ENCODE results near the gene LRRTM2.
"Not testable (repeated sequence)": the region's sequence is repeated elsewhere in the genome, so short reads cannot be mapped to it uniquely, and the experiment has no call there.

The LRRTM2 gene

DNA sequence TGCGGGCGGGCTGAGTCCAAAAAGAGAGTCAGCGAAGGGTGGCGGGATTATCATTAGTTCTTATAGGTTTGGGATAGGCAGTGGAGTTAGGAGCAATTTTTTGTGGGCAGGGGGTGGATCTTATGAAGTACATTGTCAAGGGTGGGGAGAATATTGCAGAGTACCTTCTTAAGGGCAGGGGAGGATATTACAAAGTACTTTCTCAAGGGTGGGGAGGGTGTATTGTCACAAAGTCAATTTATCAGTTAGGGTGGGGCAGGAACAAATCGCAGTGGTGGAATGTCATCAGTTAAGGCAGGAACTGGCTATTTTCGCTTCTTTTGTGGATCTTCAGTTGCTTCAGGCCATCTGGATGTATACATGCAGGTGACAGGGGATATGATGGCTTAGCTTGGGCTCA, 40.3 kb downstream of the LRRTM2 start:
- not testable (repeated sequence) for DNase-seq

DNA sequence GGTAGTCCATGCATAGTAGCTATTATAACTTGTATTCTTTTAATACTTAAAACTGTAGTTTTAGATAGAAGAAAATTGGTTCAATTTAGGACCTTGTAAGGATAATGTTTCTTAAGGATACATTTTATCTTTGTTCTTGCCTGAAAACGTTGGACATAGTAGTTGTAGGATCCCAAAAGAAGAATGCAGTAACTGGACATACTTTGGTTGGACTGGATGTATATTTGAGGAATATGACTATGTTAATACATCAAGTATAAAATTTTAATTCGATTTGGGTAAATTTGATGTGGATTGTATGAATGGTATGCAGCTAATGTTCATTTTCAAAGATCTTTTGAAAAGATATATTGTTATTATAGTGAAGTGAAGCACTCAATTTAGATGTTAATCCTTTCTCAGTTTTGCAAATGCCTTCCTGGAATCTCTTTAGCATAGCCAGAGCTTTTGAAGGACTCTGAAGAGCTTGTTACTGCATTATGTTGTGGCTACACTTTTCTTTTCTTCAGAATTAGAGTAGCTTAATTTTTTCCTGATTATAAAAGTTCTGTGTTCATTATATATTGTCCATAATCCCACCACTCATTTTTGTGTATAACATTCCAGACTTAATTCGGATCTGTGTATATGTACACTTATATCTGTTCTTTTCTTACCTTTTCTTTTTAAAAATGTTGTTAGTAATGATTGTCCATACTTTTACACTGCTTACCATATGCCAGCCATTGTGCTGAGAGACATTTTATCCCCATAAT, 41.2 kb downstream of the LRRTM2 start:
- no peak for DNase-seq

DNA sequence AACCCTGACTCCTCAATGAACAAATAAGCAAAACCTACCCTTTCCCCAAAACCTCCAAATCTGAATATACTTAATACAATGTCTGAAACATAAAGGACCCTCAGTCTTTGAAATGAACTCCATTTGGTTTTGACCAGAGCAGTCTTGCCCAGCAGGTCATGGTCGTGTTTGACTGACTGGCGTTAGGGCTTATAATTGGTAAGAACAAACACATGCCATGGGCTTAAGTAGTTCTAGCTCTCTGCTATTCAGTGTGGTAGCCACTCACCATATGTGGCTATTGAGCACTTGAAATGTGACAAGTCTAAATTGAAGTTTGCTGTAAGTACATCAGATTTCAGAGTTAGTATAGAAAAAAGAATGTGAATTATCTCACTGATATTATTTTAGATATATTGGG, 42.1 kb downstream of the LRRTM2 start:
- no peak for DNase-seq

DNA sequence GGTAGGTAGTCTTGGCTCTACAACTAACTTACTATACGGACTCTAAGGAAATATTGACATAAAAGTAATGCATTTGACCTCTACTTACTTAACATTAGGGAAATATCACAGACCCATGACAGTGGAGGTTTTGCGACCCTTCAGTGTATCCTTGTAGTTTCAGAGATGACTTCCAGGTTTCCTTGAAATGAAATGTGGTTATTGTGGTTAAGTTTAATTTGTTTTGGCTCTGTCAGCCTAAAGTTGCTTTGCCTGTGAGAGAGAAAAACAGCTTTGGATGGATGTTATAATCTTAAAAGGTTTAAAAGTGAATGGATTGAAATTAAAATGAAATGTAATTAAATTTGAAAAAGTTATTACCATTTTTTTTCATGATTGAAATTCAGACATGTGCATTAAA, 42.9 kb downstream of the LRRTM2 start:
- peak; percentile 32 for DNase-seq

DNA sequence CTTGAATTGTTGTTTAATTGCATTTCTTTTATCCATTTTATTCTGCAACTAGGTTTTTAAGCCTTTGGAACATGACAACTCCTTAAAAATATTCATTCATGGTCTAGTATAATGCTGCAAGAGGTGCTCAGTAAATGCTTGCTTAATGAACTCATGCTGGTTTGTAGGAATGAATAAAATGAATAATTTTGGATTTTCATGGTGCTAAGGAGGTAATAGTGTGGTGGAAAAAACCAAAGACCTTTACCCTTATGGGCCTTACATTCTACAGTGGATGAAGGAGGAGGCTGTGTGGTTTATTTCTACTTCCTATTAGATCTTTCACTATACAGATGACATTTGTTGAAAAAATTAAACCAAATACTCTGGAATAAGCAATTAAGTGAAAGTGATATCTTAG, 43.4 kb downstream of the LRRTM2 start:
- no peak for DNase-seq

DNA sequence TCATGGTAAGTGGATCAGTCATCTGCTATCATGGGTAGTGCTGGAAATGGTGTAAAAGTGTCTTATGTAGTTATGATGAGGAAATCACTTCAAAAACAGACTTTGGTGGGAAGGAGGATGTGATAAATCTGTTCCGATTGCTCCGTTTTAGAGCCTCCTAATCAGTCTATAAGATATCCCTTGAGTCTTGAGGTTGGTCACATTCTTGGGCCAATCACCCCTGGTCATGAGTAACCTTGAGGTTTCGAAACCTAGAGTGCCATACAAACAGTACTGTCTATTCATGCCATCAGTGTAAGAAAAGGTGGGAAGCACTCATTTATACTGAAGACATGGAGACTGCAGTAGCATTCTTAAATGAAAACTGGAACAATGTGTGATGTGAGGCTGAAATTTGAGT, 45.8 kb downstream of the LRRTM2 start:
- DNase-seq, result no peak

DNA sequence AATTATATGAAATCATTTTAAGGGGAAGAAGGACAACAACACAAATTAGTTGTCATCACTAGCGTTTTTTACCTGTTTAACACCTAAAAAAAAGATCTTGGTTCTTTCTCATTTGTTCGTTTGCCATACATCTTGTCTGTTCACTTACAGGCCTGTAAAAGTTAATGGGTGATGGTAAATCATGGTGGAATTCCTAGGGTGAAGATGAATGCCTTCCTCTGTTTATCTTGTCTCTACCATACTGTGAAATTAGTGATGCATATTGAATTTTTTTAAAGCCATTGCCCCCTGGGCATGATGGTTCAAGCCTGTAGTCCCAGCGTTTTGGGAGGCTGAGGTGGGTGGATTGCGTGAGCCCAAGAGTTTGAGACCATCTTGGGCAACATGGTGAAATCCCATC, 46.6 kb downstream of the LRRTM2 start:
- no peak for DNase-seq

DNA sequence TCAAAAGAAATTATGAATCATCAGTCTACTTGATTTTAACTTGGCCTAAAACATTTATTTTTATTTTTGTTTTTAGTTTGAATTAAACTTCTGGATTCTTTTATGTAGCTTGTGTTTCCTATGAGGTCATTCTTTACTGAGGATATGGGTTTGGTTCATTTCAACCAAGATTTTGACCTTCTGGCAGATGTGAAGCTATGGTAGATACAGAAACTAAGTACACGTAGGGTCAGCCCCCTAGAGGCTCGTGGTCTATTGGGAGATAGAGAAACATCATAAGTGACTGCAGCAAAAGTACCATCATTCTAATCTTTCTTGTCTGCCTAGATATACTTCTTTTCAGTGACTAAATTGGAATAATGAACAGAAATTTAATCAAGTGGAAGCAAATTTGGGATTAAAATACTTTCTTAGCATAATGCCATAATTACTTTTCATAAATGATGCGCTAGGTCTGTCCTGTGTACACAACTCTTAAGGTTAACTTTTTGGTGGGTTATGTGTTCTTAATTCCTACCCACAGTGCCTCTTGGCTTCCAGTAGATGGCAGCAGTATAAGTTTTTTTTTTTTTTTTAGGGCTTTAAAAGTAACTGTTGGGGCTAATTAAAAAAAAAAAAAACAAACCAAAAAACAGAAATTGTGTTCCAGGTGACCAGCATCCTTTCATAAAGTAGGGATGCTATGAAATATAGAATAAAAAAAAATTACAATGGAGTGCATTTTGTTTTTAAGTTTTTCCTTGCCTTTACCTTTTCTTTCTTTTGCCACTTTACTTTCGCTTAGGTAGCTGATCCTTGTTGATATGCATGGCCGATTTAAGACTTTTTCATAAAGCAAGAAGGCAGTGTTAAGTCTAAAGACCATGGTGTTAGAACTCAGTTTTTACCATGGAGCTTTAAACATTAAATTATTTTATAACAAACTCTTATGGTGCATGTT, 49.9 kb downstream of the LRRTM2 start:
- DNase-seq, result peak; percentile 11

DNA sequence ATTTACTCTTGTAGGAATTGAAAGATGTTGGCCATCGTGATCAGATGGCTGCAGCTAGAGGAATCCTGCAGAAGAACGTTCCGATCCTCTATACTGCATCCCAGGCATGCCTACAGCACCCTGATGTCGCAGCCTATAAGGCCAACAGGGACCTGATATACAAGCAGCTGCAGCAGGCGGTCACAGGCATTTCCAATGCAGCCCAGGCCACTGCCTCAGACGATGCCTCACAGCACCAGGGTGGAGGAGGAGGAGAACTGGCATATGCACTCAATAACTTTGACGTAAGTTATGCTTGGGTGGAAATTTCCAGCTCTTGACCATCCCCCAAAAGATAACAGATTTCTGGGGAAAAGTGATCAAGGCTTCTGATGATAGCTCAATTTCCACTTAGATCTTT, 50.6 kb downstream of the LRRTM2 start:
- no peak for DNase-seq

DNA sequence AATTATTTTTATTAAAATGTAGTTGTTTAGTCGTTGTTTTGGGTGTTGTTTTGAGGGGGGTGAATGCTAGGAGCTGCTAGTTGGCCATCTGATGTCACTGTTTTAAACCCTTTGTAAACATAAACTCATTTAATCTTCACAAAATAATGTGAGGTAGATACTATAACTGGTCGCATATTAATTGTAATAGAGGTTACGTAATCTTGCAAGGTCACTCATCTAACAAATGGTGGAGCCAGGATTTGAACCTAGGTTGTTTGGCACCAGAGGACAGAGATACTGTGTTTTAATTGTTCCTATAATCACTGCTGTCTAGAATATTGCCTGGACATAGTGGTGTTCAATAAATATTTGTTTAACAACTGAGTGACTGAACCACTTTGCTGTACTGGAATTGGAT, 54.4 kb downstream of the LRRTM2 start:
- no peak for DNase-seq

DNA sequence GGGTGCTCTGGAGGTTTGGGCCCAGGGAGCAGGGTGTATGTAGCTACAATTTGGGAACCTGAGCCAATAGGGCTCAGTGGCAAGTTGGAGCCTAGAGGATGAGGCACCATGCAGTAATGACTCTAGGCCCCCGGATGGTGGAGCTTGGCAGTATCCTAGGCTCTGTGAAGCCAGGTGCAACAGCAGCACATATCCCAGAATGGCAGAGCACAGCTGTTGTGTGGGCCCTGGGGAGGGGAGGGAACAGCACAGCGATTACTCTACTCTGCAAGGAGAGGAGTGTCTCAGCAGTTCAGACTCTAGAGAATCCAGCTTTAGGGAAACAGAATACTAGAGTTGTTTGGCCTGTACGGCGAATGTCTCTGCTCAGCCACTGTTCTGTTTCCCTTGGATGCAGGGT, 56.1 kb downstream of the LRRTM2 start:
- no peak for DNase-seq
